ENCODE measurements around the gene SDK2. TPM values are rescaled to one million over a fixed set of nuclear protein-coding genes. Genes with fewer than 3 reads are reported as not detected.

Gene SDK2
- polyA plus RNA-seq, 1 experiment: 0.01 TPM

GRCh38 chr17:73284906-73285602 is 359.2 kb downstream of the SDK2 start:
- POLR2A ChIA-PET: no interaction called here
- CTCF ChIA-PET: interaction anchor here (0.9 to 1.3 kb wide), 2 partner anchors 26 to 85 kb away, joined by 3 to 4 read pairs; no protein-coding TSS in a partner anchor
- DNase-seq (ENCODE audit: low read depth, low spot score): no peak

More at GRCh38 chr17:73284906-73285602, 359.2 kb downstream of the SDK2 start:
- H3K4me3 ChIP-seq (ENCODE audit: low read depth, low read length): no peak overlapping the region
- no peaks in the 10 kb centered on the region; the same call in 1 of the 2 replicates for H3K9me3 ChIP-seq (ENCODE audit: control insufficient read depth, insufficient read depth, low read length)
- no peaks in the 10 kb centered on the region for H3K27me3 ChIP-seq (ENCODE audit: control insufficient read depth, insufficient read depth, low read length)
- no peak overlapping the region for H3K27ac ChIP-seq (ENCODE audit: low read depth, low read length)
- no peak for TF ChIP-seq CTCF (IDR thresholded peaks at IDR 0.05; ENCODE audit: low read depth, low read length)

Measured in AG04450 (cell line).